SKM-1 treated with dmso at 0.1 percent for 144 hours (cell line): Measurements from ENCODE around the gene DROSHA.
"Not testable (repeated sequence)": the region's sequence is repeated elsewhere in the genome, so short reads cannot be mapped to it uniquely, and the experiment has no call there.

Source experiments
- DNase-seq: peaks from one replicate; lab custom pipeline; 2025; ENCODE audit not compliant: unreplicated experiment; lab: John Stamatoyannopoulos, UW

DROSHA gene

DNA sequence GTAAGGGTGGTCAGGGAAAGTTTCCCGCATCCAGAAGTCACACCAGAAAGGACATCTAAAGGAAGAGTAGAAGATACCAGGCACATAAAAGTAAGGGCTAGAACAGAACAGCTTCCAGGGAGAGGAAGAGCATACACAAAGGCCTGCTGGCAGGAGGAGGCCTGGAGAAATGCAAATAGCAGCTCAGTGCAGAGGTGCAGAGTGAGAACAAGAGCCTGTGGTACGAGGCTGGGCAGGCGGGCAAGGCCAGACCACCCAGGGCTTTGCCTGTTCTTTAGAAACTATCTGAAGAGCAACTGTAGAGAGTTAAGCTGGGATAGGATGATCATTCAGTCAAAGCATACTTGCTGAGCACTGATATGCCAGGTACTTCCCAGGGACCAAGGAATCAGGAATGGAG is 115.3 kb downstream of the DROSHA start:
- no peak for DNase-seq

DNA sequence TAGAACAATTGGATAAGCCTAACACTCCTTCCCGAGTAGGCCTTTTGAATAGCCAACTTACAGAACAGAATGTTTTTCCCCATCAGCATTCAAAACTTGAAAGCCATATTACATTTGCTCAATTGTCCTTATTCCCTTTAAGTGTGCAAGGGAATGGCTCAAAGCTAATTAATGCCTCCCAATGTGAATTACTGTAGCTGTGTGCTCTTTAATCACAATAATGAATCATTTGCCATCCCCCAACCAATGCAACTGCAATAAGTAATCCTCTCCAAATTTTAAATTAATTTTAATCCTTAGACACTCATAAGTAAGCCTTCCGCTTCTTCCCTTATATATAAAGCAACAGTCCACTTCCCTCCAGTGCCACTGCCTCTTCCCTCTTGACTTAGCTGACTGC is 115.9 kb downstream of the DROSHA start:
- no peak for DNase-seq

DNA sequence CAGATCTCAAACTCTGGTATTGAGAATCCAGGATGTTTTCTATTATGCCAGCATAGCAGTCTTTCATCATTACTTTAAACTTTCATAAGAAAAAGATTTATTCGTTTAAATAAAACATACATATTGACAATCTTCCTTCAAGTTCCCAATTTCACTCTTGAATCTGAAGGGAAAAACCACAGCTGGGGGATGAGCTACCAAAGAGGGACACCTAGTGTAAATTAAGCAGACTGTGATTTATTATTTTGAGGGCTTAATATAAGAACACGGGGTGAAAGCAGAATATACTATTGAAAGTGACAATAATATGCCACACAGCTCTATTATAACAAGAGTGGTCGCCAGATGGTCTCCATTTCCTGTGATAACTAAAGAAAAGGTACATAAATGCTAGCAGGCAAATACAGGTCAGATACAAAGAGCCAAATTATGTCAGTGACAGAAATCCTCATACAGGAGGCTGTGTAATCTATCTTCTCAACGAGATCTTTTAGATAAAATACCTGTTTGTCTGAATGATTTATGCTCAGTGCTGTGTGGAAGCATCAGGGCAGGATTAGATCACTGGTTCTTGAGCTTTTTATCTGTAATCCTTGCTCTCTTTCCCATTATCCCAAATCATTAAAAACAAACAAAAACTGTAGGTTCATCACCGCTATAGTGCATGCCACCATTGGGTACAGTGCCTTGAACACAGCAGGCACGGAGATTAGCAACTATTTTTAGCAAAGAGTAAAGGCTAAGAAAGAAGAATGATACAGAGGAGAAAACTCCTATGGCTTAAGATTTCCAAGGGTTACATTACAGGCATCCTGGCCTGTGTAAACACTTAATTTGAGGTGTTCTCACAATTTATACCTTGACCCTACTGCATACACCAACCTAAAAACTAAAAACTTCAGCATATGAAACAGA is 116.6 kb downstream of the DROSHA start:
- no peak for DNase-seq

DNA sequence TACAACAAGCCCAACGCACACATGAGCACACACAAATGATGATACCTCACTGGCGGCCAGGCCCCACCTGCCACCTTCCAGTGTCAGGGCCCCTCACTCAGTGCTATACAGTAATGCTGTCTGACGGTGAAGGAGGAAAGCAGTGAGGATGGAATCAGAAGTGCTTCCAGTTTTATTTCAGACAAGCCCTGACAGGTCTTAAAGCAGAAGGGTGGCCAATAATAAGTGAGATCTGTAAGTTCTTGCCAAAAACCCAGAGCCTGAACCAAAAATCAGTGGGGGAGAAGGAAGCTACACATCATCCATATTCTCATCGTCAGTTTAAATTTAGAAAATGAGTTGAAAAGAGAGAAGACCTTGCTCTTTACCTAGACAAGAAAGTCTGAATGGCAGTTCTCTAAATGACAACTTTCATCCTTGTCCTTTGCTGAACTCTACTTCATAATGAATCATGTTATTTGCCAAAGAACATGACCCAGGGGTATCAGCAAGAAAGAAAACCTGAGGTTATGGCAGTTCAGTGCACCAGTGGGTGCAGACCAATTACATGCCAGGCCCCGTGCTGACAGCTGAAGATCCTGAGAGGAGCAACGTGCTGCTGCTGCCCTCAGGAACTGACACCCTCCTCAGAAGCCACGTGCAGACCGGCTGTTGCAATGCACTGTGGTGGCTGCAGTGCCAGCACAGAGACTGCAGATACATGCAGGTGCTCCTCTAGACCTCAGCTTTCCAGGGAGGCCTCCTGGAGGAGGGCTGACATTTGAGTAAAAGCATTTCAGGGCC is 118.7 kb downstream of the DROSHA start:
- no peak for DNase-seq

DNA sequence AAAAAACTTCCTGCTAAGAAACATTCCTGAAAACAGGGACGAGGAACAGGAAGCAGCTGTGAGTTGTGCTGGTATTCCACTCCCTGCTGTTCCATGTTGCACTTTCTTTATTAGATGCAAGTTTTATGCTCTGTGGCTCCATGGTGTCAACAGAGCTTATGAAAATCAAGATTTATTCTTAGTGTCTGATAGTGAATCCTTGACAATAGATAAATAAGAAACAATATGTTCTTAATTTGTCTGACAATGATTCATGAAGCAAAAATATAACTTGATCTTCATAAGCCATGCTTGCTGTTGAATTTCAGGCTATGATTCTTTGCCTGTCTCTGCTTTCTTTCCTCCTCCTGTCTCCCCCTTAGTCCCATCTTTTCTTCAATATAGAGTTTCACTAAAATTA is 119.6 kb downstream of the DROSHA start:
- no peak for DNase-seq

DNA sequence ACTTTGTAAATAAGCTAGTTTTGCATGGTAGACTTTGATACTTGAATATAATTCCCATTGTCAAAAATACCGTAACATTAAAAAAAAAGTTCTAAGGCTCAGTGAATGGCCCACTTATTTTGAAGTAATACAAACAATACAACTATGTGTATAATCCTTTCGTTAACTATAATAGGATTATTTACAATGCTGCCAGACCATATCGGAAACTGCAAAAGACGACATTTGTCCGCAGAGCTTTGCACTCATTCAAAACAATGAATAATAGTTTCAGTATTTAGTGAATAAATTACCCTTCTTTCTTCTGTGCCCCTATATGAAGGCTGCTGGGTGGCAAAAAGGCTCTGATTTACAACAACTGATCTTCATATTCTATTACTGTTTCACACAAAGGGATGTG is 121.8 kb downstream of the DROSHA start:
- no peak for DNase-seq

DNA sequence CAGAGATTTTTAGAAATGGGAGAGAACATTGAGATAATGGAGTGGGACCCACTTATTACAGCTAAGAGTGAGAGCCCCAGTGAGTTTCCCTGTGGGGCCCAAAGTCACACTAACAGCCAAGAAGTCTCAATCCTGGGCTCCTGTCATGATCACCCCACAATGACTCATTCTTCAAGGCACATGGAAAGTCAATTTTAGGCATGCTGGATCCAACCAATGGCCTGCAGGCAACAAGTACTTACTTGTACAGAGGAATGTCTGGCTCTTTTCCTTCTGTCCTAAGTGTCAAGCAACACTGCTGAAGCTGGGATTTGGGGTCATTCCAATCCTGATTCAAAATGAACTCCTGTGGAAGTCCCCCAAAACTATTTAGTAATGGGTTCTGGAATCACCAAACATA is 123.1 kb downstream of the DROSHA start:
- DNase-seq, result no peak

DNA sequence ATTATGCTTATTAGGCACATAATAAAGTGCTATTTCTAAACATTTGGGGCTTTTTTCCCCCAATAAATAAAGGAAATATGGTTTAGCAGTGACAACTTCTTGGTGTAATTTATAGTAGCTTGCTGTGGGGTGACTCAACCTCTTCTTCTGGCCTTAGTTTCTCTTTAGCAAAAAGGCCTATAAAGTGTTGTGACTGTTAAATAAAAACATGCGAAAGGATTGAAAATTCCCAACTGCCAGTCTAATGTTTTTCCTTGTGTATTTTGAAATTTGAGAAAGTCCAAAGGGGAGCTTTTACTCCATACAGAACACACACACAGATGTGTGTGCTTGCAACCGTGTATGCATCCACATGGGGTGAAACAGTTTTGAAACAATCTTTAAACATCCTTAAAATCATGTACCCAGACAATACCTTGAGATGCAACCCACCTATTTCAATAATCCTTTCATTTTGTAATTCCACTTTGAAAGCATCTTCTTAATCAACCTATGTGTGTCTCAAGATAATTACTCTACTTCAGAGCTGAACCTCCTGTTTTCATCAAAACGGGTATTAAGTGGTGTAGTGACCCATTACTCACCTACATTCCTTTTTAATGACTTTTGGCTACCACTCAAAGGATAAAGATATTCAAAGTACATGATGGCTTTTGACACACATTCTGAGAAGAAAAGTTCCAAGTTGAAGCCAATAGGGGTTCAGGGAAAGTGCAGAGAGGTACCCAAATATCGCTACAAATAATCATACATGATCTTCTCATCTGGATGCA is 123.8 kb downstream of the DROSHA start:
- DNase-seq, result no peak

DNA sequence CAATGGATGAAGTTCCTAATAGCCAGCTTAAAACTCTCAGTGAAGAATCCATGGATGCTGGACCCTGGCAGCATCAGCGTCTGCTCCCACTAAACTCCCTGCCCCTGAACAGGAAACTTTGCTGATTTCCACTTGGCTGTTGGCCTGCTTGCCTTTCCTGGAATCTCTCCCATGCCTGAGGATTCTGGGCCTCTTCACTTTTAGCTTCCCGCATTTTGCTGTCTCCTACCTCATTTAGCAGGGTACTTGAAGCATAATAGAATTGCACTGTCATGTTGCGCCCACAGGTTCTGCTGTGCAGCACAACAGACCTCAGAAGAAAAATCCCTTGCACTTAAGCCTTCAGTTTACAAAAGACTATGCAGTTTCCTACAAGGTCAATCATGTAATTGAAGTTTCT is 127.6 kb downstream of the DROSHA start:
- DNase-seq, result no peak

DNA sequence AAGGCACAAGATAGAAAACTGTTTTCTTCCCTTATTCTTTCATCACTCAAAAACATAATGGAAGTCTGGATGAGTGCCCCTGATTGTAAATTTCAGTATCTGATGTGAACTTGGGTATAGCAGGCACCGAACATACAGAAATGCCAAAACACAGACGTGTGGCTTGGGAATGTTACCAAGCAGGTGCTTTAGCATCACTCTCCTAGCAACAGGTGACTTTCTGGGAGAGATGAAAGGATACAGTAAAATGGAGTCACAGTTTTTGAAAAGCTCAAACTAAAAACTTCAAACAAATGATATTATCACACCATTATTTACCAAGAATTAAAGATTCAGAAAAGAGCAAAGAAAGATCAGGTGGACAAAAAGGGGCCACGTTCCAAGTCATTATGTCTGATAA is 130.2 kb downstream of the DROSHA start:
- no peak for DNase-seq

DNA sequence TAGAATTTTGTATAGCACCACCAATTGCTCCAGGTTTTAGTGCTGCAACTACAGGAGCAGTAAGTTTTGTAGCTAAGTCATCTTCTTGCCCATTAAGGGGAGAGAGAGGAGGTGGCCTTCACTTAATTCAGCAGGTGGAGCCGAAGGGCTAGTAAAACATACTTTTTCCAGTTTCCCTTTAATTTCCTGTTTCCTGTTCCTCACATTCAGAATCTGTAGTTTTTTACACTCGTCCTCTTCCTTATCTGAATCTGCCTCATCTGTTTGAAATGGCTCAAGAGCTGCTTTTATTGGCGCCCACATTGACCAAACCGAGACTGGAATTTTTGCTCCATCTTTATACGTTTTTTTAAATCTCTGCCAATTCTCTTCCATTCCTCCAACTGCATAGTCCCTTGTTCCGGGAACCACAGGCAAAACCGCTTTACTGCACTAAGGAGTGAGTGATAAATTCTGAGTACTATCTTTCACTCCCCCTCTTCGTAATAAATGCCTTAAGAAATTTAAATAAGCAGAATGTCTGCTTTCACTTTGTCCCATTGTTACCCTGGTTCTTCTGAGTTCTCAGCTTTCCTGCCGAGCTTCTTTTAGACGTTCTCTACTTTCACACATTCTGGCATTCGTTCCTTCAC is 133.9 kb downstream of the DROSHA start:
- no peak for DNase-seq

DNA sequence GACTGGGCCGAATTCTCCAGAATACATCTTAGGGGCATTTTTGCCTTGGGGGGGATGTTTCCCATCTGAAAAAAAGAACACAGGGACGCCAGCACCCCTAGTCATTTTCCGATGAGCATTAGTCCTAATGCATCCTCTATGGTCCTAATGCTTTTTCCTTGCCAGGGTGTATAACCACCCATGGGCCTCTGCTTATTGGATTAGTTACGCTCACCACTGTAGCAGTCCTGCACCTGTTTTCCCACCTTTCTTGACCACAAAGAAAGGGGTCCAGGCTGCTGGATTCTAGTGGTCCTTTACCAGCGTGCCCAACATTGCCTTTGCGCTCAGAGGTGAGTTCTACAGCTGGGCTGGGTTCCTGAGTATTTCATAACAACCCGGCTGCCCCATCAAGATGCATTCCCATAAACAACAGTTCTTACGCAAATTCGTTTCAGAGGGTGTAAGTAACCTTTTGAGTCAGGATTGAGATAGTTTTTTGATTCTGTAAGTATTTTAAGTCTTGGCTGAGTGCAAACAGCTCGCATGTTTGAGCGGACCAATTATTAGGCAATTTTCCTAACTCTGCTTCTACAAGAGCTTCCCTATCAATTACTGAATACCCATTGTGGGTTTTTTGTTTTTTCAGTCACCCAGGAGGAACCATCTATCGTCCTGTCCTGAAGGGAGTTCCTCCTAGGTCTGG is 135.1 kb downstream of the DROSHA start:
- DNase-seq, result peak; percentile 29

DNA sequence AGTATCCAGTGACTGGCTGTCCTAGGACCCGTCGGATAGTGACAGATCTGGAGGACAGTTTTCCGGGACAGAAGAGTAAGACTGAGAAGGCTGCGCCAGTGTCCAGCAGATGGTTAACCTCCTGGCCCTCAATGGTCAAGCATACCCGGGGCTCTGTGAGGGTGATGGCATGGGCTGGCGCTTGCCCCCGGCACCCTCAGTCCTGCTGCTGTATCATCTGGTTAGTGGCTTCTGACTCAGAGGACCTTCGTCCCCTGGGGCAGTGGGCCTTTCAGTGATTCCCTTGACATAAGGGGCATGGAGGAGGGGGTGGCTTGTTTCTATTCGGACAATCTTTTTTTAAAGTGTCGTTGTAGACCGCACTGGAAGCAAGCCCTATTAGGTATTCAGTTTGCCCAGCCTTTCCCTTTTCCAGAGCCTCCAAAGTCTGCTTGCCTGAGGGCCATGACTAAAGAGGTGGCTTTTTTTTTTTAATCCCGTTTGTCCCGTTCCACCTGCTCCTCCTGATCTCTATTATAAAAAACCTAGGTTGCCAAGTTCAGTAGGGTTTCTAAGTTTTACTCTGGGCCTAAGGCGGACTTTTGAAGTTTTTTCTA is 136.3 kb downstream of the DROSHA start:
- DNase-seq, result not testable (repeated sequence)

DNA sequence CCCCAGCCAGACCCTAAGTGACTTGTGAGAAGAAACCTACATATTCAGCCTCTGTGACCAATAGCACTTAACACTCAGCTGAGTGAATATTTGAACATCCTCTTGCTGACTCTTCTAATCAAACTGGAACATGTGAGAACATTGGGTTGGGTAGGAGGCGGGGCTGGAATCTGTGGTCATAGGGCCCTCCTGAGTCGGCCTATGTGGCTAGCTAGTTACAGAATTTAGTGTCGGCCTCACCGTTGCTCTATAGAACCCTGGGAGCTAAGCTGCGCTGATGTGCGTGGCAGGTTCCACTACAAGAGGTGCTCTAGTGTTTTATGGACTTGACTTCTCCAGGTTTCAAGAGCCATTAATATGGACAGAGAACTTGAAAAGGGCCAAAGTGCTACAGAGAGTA is 138.8 kb downstream of the DROSHA start:
- peak; percentile 33 for DNase-seq

DNA sequence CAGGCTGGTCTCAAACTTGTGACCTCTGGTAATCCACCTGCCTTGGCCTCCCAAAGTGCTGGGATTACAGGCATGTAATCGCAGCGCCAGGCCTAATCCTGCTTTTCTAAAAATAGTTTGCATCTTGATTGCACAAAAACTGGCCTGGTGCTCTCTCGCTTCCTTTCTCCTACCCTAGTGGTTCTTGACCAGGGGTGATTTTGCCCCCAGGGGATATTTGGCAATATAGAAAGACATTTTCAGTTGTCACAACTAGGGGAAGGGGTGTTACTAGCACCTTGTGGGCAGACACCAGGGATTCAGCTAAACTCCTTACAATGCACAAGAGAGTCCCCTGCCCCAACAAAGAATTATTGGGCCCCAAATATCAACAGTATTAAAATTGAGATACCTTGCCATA is 139.8 kb downstream of the DROSHA start:
- DNase-seq, result peak; percentile 78

DNA sequence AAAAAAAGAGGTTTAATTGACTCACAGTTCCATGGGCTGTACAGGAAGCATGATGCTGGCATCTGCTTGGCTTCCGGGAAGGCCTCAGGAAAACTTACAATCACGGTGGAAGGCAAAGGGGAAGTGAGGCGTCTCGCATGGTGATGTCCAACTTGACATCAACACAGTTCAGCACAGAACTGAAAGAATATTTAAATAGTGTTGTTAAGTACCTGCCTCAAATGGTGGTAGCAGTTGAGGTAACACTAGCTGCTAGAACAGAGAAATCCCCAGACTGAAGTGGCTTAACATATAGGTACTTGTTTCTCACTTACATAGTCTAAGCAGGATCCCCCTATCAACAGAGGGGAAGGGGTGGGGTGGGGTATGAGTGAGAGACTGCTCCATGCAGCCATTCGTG is 141.6 kb downstream of the DROSHA start:
- DNase-seq, result no peak

DNA sequence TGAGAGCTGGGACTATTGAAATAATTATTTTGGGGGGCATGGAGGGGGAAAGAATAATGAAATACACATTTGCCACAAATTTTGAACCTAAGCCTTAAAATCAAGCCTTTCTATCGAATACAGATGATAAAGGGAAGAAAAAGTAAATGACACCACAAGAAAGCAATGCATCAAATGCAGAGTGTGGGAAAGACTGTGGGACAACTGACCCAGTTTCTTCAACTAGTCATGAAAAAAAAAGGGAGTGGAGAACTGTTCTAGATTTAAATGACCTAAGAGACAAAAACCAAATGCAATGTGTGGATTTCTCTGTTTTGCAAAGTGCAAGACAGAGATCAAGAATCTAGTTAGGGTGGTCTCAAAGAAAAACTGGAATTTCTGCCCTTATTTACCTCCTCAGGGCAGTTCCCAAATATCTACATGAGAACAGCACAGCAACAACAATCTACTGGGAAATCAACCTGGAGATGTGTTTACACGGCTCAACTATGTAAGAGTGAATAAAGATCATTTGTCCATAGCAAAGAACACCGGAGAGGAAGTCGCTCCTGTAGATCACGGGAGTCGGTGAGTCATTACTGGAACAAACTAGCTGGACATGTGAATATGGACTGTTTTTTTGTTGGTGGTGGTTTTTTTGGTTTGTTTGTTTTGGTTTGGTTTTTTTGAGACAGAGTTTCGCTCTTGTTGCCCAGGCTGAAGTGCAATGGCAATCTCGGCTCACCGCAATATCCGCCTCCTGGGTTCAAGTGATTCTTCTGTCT is 145.9 kb downstream of the DROSHA start:
- no peak for DNase-seq

DNA sequence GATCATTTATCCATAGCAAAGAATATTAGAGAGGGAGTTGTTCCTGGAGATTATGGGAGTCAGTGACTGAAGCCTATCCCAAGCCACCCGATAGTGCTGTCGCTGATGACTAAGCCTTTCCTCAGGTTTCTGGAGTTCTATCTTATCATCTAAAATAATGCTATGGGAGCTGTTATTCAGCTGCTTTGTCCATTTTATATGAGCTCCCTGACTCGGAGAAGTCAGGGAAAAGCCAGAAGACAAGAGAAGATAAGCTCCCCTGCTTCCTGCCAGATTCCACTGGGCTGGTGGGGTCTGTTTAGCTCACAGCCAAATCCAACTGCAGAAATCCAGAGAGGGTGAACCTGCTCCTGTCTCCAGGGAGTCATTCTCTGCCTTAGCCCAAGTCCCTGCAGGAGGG is 148.2 kb downstream of the DROSHA start:
- no peak for DNase-seq
